Gastrocnemius medialis (tissue), 4 donors: Measurements from ENCODE around the gene PDZD4.
A peak's percentile ranks its signal among the peaks of the same experiment; 100 is the strongest.

Experiments used
- CTCF ChIP-seq, 5 experiments: fragments of 450-650 bp in 3 of 5; fragments of 200-600 bp in 2 of 5; sonication (generic) in 2 of 5; IDR thresholded peaks in 4 of 5; conservative IDR thresholded peaks in 1 of 5; 1 replicate in 4 of 5; 2 replicates in 1 of 5; pipeline ENCODE4 v1.5.1; 2016 to 2019; ENCODE audit warnings: antibody characterized with exemption in 5 of 5, mild to moderate bottlenecking in 3 of 5, moderate library complexity in 3 of 5
- POLR2A ChIP-seq, 2 donors: fragments of 450-650 bp; IDR thresholded peaks; one replicate each; pipeline ENCODE4 v1.6.1; 2017; ENCODE audit warnings: antibody characterized with exemption in 2 of 2, mild to moderate bottlenecking in 2 of 2, moderate library complexity in 2 of 2

GRCh38 chrX:153794018-153794896 is 36.1 kb downstream of the PDZD4 start, which contains the start of the genes IDH3G and SSR4:
- TF ChIP-seq POLR2A (IDR thresholded peaks at IDR 0.05) (peak; percentile 60 to 74), CTCF (IDR thresholded peaks at IDR 0.05 in 4 of 5, conservative IDR thresholded peaks at IDR 0.05 in 1 of 5) (no peak)
